ENCODE results near the gene DDR2.

Gene DDR2

GRCh38 chr1:162704673-162705424 lies 72.6 kb downstream of the DDR2 start:
- no peak for TF ChIP-seq CTCF (IDR thresholded peaks at IDR 0.05; ENCODE audit: insufficient read depth, low read depth, low read length, missing control alignments)
- no peak for DNase-seq (ENCODE audit: low read depth)
- no peak overlapping the region for H3K4me3 ChIP-seq (ENCODE audit: low read length)

- DNase-seq (ENCODE audit: low read depth) = no peak
- no peak overlapping the region for H3K4me3 ChIP-seq (ENCODE audit: low read length)
- no peak for TF ChIP-seq CTCF (IDR thresholded peaks at IDR 0.05; ENCODE audit: insufficient read depth, low read depth, low read length, missing control alignments)
Measured at GRCh38 chr1:162706003-162706402, 73.7 kb downstream of the DDR2 start.

GRCh38 chr1:162706606-162707005 lies 74.3 kb downstream of the DDR2 start:
- H3K4me3 ChIP-seq (ENCODE audit: low read length) = no peak overlapping the region
- no peak for DNase-seq (ENCODE audit: low read depth)
- no peak for TF ChIP-seq CTCF (IDR thresholded peaks at IDR 0.05; ENCODE audit: insufficient read depth, low read depth, low read length, missing control alignments)

- no peak overlapping the region for H3K4me3 ChIP-seq (ENCODE audit: low read length)
- DNase-seq (ENCODE audit: low read depth) = no peak
- no peak for TF ChIP-seq CTCF (IDR thresholded peaks at IDR 0.05; ENCODE audit: insufficient read depth, low read depth, low read length, missing control alignments)
Measured at GRCh38 chr1:162708286-162708685, 76.0 kb downstream of the DDR2 start.

- H3K4me3 ChIP-seq (ENCODE audit: low read length) = no peak overlapping the region
- DNase-seq (ENCODE audit: low read depth) = no peak
- no peak for TF ChIP-seq CTCF (IDR thresholded peaks at IDR 0.05; ENCODE audit: insufficient read depth, low read depth, low read length, missing control alignments)
Measured at GRCh38 chr1:162709132-162709860, 77.0 kb downstream of the DDR2 start.

- no peak for DNase-seq (ENCODE audit: low read depth)
- no peak for TF ChIP-seq CTCF (IDR thresholded peaks at IDR 0.05; ENCODE audit: insufficient read depth, low read depth, low read length, missing control alignments)
- H3K4me3 ChIP-seq (ENCODE audit: low read length) = no peak overlapping the region
Measured at GRCh38 chr1:162709870-162710269, 77.6 kb downstream of the DDR2 start.

Measured in epithelial cell of esophagus (primary cell).